Peyer's patch (tissue), 4 donors: ENCODE results near the gene IER3. TPM values are rescaled to one million over a fixed set of nuclear protein-coding genes. Genes with fewer than 3 reads are reported as not detected.

Experiments used
- DNase-seq, 3 donors: peaks; one replicate each; pipeline ENCODE4 v3.0.0-alpha.2; 2017 to 2019
- H3K27ac ChIP-seq, 4 donors: fragments of 200-600 bp; sonication (generic); one replicate each; pipeline ENCODE4 v1.5.1; 2016 to 2019
- H3K27me3 ChIP-seq, 2 donors: fragments of 200-600 bp; sonication (generic); one replicate each; pipeline ENCODE4 v1.5.1; 2019
- H3K36me3 ChIP-seq, 3 donors: fragments of 200-600 bp; sonication (generic); one replicate each; pipeline ENCODE4 v1.5.1; 2016 to 2019
- H3K4me1 ChIP-seq, 4 donors: fragments of 200-600 bp; sonication (generic); one replicate each; pipeline ENCODE4 v1.5.1; 2016 to 2019
- H3K4me3 ChIP-seq, 4 donors: fragments of 200-600 bp; sonication (generic); 1 replicate in 3 of 4; 2 replicates in 1 of 4; pipeline ENCODE4 v1.5.1; 2016 to 2019; ENCODE audit warnings: mild to moderate bottlenecking in 1 of 4
- H3K9me3 ChIP-seq, 4 donors: fragments of 200-600 bp; sonication (generic); one replicate each; pipeline ENCODE4 v1.5.1; 2016 to 2019; ENCODE audit warnings: mild to moderate bottlenecking in 1 of 4
- POLR2A ChIP-seq, 2 donors: fragments of 450-650 bp; IDR thresholded peaks; one replicate each; pipeline ENCODE4 v1.5.1; 2017; ENCODE audit warnings: antibody characterized with exemption in 2 of 2, mild to moderate bottlenecking in 2 of 2, moderate library complexity in 2 of 2
- total RNA-seq, 4 donors: library from RNA; depleted of rRNA; stranded (reverse); fragments of >200 nt; gene quantifications; one replicate each; pipeline ENCODE4 v1.1.0, GENCODE V29; 2016
- TF ChIP-seq, protein P1 (sequence below), 6 experiments: fragments of 450-650 bp in 4 of 6; fragments of 200-600 bp in 2 of 6; sonication (generic) in 1 of 6; IDR thresholded peaks; one replicate each; pipeline ENCODE4 v1.5.1; 2017 to 2019; ENCODE audit warnings: antibody characterized with exemption in 6 of 6, mild to moderate bottlenecking in 3 of 6, moderate library complexity in 1 of 6

The IER3 gene, protein sequence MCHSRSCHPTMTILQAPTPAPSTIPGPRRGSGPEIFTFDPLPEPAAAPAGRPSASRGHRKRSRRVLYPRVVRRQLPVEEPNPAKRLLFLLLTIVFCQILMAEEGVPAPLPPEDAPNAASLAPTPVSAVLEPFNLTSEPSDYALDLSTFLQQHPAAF
- total RNA-seq, result 10 to 100 TPM in 3 of 4 donors, 1 to 10 TPM in 1; 6.7 to 16.4 (median 13.2) TPM

DNA sequence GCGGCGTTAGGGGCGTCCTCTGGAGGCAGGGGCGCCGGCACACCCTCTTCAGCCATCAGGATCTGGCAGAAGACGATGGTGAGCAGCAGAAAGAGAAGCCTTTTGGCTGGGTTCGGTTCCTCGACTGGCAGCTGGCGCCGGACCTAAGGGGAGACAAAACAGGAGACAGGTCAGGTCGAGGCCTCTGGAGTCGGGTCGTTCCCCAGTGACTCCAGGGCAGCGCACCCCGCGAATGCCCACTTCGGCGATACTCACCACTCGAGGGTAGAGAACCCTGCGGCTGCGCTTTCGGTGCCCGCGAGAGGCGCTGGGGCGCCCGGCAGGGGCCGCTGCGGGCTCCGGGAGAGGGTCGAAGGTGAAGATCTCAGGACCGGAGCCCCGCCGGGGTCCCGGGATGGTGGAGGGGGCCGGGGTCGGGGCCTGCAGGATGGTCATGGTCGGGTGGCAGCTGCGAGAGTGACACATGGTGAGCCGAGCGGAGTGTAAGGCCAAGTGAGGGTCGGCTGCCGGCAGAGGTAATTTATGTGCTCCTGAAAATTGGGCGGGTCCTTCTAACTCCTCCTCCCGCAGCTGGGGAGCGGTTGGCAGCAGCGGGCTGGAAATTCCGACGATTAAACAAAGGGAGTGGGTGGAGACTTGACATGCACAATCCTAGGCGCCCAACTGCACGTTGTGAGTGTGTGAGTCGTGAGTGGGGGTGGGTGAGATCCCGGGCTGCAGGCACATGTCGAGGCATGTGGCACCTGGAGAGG is at the start of gene IER3:
Gene IER3 (minus strand): TSS at position 494 of the 752 bp plus-strand sequence. CDS start 29 bp downstream, at position 465.
- peak; percentile 66 to 92 (median 90) for DNase-seq
- peak; percentile 93 to 96 for TF ChIP-seq POLR2A (IDR thresholded peaks at IDR 0.05)
- TF ChIP-seq, protein P1, sequence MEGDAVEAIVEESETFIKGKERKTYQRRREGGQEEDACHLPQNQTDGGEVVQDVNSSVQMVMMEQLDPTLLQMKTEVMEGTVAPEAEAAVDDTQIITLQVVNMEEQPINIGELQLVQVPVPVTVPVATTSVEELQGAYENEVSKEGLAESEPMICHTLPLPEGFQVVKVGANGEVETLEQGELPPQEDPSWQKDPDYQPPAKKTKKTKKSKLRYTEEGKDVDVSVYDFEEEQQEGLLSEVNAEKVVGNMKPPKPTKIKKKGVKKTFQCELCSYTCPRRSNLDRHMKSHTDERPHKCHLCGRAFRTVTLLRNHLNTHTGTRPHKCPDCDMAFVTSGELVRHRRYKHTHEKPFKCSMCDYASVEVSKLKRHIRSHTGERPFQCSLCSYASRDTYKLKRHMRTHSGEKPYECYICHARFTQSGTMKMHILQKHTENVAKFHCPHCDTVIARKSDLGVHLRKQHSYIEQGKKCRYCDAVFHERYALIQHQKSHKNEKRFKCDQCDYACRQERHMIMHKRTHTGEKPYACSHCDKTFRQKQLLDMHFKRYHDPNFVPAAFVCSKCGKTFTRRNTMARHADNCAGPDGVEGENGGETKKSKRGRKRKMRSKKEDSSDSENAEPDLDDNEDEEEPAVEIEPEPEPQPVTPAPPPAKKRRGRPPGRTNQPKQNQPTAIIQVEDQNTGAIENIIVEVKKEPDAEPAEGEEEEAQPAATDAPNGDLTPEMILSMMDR (IDR thresholded peaks at IDR 0.05), result peak; percentile 22 to 78 (median 71)
- H3K4me3 ChIP-seq, result peak within 1 kb of the TSS; percentile 74 to 98 (median 92)
- peak within 1 kb of the TSS; percentile 84 to 96 (median 92) for H3K27ac ChIP-seq
- no peaks in the 10 kb centered on the region for H3K27me3 ChIP-seq
- peaks cover 0 to 19% (median 0%) of the 10 kb centered on the region in 3 donors for H3K36me3 ChIP-seq
- no peaks in the 10 kb centered on the region for H3K9me3 ChIP-seq
- peaks cover 3 to 40% (median 7%) of the 10 kb centered on the region in 4 donors for H3K4me1 ChIP-seq

DNA sequence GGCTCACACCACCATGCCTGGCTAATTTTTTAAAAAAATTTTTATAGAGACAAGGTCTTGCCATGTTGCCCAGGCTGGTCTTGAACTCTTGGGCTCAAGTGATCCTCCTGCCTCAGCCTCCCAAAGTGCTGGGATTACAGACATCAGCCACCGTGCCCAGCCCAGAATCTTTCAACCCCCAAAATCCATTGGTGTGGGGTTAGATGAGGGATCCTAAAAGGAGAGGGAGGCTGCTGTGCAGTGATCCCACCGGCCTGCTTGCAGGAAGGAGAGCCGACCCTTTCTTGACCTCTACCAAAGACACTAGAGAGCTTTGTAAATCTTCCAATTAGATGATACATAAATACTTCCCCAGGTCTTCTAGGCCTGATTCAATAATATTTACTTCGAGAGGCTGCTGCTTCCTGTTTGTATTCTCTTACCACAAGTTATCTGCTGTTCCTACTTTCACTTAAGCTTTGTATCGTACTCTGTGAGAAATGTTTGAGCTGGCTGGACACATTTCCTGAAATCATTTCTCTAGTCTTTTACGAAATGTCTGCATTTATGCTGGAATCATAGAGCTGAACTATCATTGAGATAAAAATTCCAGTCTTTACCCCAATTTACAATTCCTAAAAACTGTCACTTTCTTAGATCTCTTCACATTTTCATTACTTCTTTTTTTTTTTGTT is 49.3 kb upstream of the IER3 start:
- no peak for DNase-seq
- no peaks in the 10 kb centered on the region for H3K27me3 ChIP-seq
- H3K9me3 ChIP-seq, result no peaks in the 10 kb centered on the region
- no peaks in the 10 kb centered on the region for H3K36me3 ChIP-seq
- H3K4me1 ChIP-seq, result peaks cover 0 to 11% (median 5%) of the 10 kb centered on the region in 4 donors
- peak overlapping the region; percentile 72 to 79 (median 76) for H3K27ac ChIP-seq
- TF ChIP-seq POLR2A (IDR thresholded peaks at IDR 0.05), result no peak
- TF ChIP-seq, protein P1 (IDR thresholded peaks at IDR 0.05), result no peak
- no peak overlapping the region for H3K4me3 ChIP-seq

DNA sequence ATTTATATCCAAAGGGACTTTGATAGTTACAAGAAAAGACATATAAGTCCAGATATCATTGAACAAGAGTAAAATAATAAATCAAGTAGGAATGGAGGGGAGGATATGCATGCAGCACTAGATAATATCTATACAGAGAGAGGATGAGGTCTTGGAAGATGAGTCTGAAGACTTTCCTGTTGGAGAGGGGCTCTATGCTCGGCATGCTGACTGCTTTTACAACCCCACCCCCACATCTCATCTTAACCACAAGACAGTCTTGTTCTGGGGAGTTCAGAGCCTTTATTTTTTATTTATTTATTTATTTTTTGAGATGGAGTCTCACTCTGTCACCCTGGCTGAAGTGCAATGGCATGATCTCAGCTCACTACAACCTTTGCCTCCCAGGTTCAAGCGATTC is 48.4 kb upstream of the IER3 start:
- no peak for DNase-seq
- Histone ChIP-seq H3K4me1 (peaks cover 0 to 15% (median 5%) of the 10 kb centered on the region in 4 donors), H3K36me3 (no peaks in the 10 kb centered on the region), H3K27me3 (no peaks in the 10 kb centered on the region), H3K27ac (peak overlapping the region in 2 of 4 donors; percentile 76 to 77), H3K9me3 (no peaks in the 10 kb centered on the region), H3K4me3 (no peak overlapping the region)
- no peak for TF ChIP-seq POLR2A (IDR thresholded peaks at IDR 0.05)
- TF ChIP-seq, protein P1 (IDR thresholded peaks at IDR 0.05), result no peak

DNA sequence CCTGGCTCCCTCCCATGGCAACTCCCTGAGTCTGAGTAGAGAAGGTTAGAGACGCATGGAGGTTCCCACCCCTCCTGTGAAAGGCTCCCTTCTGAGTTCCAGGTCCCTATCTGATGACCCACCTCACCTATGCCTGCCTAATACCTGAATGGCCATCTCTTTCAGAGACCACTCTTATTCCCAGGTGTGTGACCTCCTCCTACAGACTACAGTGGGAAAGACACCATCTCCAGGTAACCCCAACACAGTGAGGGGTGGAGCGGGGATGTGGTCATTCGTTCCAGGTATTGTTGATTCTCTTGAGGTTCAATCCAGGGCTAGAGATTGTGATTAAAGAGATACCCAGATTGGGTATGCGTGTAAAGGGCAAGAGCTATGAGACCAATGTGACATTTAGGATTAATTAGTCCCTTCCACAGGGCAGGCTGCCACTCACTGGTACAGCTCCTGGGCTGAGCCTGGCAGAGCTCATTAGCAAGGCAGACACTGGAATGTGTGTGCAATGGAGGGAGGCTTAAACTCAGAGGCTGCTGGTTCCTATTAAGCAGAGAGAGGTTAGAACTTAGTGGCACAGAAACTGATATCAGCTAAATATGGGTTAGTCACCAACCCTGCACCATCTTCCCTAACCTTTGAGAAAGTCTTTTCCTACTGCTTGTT is 46.5 kb upstream of the IER3 start:
- H3K27me3 ChIP-seq, result no peaks in the 10 kb centered on the region
- no peak for DNase-seq
- no peak overlapping the region for H3K27ac ChIP-seq
- H3K36me3 ChIP-seq, result no peaks in the 10 kb centered on the region
- H3K4me1 ChIP-seq, result peaks cover 0 to 15% (median 5%) of the 10 kb centered on the region in 4 donors
- H3K9me3 ChIP-seq, result no peaks in the 10 kb centered on the region
- TF ChIP-seq POLR2A (IDR thresholded peaks at IDR 0.05), result no peak
- TF ChIP-seq, protein P1 (IDR thresholded peaks at IDR 0.05), result no peak
- no peak overlapping the region for H3K4me3 ChIP-seq

DNA sequence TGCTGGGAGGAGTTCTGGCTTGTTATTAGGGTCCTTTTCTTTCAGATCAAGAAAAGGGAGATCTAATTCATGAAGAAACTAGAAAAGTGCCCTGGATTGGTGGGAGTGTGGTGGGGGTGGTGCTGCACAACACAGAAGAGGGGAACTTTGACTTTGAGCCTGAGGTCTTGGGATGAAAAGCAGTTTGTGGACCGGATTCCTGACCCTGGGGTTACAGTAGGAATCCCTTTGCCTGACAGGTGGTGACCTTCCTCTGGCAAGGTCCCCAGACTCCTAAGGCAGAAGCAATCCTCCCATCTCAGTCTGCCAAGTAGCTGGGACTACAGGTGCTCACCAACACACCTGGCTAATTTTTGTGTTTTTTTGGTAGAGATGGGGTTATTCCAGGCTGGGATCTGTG is 45.3 kb upstream of the IER3 start:
- Histone ChIP-seq H3K27me3 (no peaks in the 10 kb centered on the region), H3K4me3 (no peak overlapping the region), H3K36me3 (no peaks in the 10 kb centered on the region), H3K9me3 (no peaks in the 10 kb centered on the region), H3K27ac (no peak overlapping the region), H3K4me1 (peaks cover 0 to 15% (median 5%) of the 10 kb centered on the region in 4 donors)
- TF ChIP-seq, protein P1 (IDR thresholded peaks at IDR 0.05), result no peak
- TF ChIP-seq POLR2A (IDR thresholded peaks at IDR 0.05), result no peak
- DNase-seq, result no peak
